HepG2 (cell line): ENCODE measurements around the gene ESF1. TPM values are rescaled to one million over a fixed set of nuclear protein-coding genes. Genes with fewer than 3 reads are reported as not detected.
A peak's percentile ranks its signal among the peaks of the same experiment; 100 is the strongest.

Experiments used
- ADNP ChIP-seq: sonication (generic); formaldehyde crosslinking; IDR thresholded peaks from 2 replicates; pipeline ENCODE4 v1.4.0; 2020; ENCODE audit warnings: missing genetic modification reagents
- AGO1 ChIP-seq: fragments of 200-400 bp; formaldehyde crosslinking; IDR thresholded peaks from 2 replicates; pipeline ENCODE4 v1.6.1; 2017; ENCODE audit warnings: mild to moderate bottlenecking, low read depth, low read length, moderate library complexity; ENCODE audit not compliant: poor library complexity, severe bottlenecking
- ATF1 ChIP-seq: IDR thresholded peaks from 2 replicates; pipeline ENCODE4 v1.6.1; 2016; ENCODE audit warnings: mild to moderate bottlenecking, control low read depth
- DNMT1 ChIP-seq: sonication (generic); formaldehyde crosslinking; IDR thresholded peaks from 2 replicates; pipeline ENCODE4 v1.5.1; 2020; ENCODE audit warnings: mild to moderate bottlenecking, missing genetic modification reagents
- ESRRA ChIP-seq: sonication (generic); formaldehyde crosslinking; IDR thresholded peaks from 2 replicates; pipeline ENCODE4 v1.5.1; 2020; ENCODE audit warnings: mild to moderate bottlenecking, low read depth, missing genetic modification reagents
- FLYWCH1 ChIP-seq: sonication (generic); formaldehyde crosslinking; IDR thresholded peaks from 2 replicates; pipeline ENCODE4 v1.8.1; 2023; ENCODE audit warnings: mild to moderate bottlenecking, missing genetic modification reagents
- GLI4 ChIP-seq: sonication (generic); formaldehyde crosslinking; IDR thresholded peaks from 2 replicates; pipeline ENCODE4 v1.5.1; 2020; ENCODE audit warnings: missing genetic modification reagents, mild to moderate bottlenecking, moderate library complexity, borderline replicate concordance
- GZF1 ChIP-seq: sonication (generic); formaldehyde crosslinking; IDR thresholded peaks from 2 replicates; pipeline ENCODE4 v1.5.1; 2020; ENCODE audit warnings: mild to moderate bottlenecking, missing genetic modification reagents
- HNF4G ChIP-seq, 2 experiments: sonication (generic) in 1 of 2; formaldehyde crosslinking in 1 of 2; IDR thresholded peaks; 2 replicates each; pipeline versions ENCODE4 v1.4.0 to v1.6.1; 2011 to 2020; ENCODE audit warnings: borderline replicate concordance in 2 of 2, low read depth in 2 of 2, mild to moderate bottlenecking in 2 of 2, low read length in 1 of 2, missing genetic modification reagents in 1 of 2, moderate library complexity in 1 of 2
- KLF16 ChIP-seq, 2 experiments: sonication (generic) in 1 of 2; formaldehyde crosslinking in 1 of 2; IDR thresholded peaks; 2 replicates each; pipeline versions ENCODE4 v1.6.1 to v1.8.0; 2016 to 2023; ENCODE audit warnings: missing genetic modification reagents in 2 of 2, missing compliant biosample characterization in 1 of 2
- MYC ChIP-seq: sonication (generic); formaldehyde crosslinking; IDR thresholded peaks from 2 replicates; pipeline ENCODE4 v1.9.0; 2021; ENCODE audit warnings: missing genetic modification reagents, borderline replicate concordance
- MYPOP ChIP-seq: sonication (generic); formaldehyde crosslinking; IDR thresholded peaks from 2 replicates; pipeline ENCODE4 v1.8.1; 2023; ENCODE audit warnings: mild to moderate bottlenecking, moderate library complexity, missing genetic modification reagents
- RARA ChIP-seq: IDR thresholded peaks from 2 replicates; pipeline ENCODE4 v1.6.1; 2016; ENCODE audit warnings: missing genetic modification reagents, missing compliant biosample characterization
- RFX3 ChIP-seq: IDR thresholded peaks from 2 replicates; pipeline ENCODE4 v1.6.1; 2016; ENCODE audit warnings: missing biosample characterization, missing genetic modification reagents
- SAP130 ChIP-seq: IDR thresholded peaks from 2 replicates; pipeline ENCODE4 v1.6.1; 2016; ENCODE audit warnings: low read depth
- SP1 ChIP-seq, 2 experiments: fragments of 450-650 bp in 1 of 2; sonication (generic) in 1 of 2; formaldehyde crosslinking in 1 of 2; IDR thresholded peaks; 2 replicates each; pipeline versions ENCODE4 v1.4.0 to v1.6.1; 2016 to 2020; ENCODE audit warnings: missing genetic modification reagents in 1 of 2
- ZBTB43 ChIP-seq: sonication (generic); formaldehyde crosslinking; conservative IDR thresholded peaks from 2 replicates; pipeline ENCODE4 v1.4.0; 2020; ENCODE audit warnings: missing genetic modification reagents
- ZNF572 ChIP-seq: sonication (generic); formaldehyde crosslinking; IDR thresholded peaks from 2 replicates; pipeline ENCODE4 v1.5.1; 2020; ENCODE audit warnings: mild to moderate bottlenecking, missing genetic modification reagents
- ZNF75D ChIP-seq: sonication (generic); formaldehyde crosslinking; IDR thresholded peaks from 2 replicates; pipeline ENCODE4 v1.8.1; 2023; ENCODE audit warnings: missing genetic modification reagents, mild to moderate bottlenecking, borderline replicate concordance
- ZNF768 ChIP-seq: sonication (generic); formaldehyde crosslinking; IDR thresholded peaks from 2 replicates; pipeline ENCODE4 v1.4.0; 2020; ENCODE audit warnings: missing genetic modification reagents
- polyA plus RNA-seq, 8 experiments: library from polyadenylated mRNA; depleted of rRNA in 3 of 8; stranded (reverse) in 7 of 8; unstranded in 1 of 8; fragments of >200 nt; fragmentation: Illumina TruSeq in 4 of 8; extraction: Trizol in 4 of 8; gene quantifications; 2 replicates each; pipeline versions ENCODE4 v1.2.1 to v1.2.3, GENCODE V29; 2011 to 2016; ENCODE audit warnings: low read depth in 4 of 8, missing spikeins in 1 of 8, mixed read lengths in 1 of 8; ENCODE audit not compliant: insufficient read depth in 1 of 8
- total RNA-seq, 5 experiments: library from RNA; depleted of rRNA; stranded (reverse); fragments of >200 nt; fragmentation: Illumina TruSeq; extraction: Trizol; gene quantifications; 2 replicates each; pipeline ENCODE4 v1.2.3, GENCODE V29; 2016; ENCODE audit warnings: low read depth in 1 of 5
- TF ChIP-seq, protein P1 (sequence below), 2 experiments: IDR thresholded peaks; 2 replicates each; pipeline ENCODE4 v1.6.1; 2011 to 2012; ENCODE audit warnings: low read length in 2 of 2, borderline replicate concordance in 1 of 2, low read depth in 1 of 2, mild to moderate bottlenecking in 1 of 2, moderate library complexity in 1 of 2
- TF ChIP-seq, protein P2 (sequence below): sonication (generic); formaldehyde crosslinking; IDR thresholded peaks from 2 replicates; pipeline ENCODE4 v1.4.0; 2020; ENCODE audit warnings: missing genetic modification reagents; ENCODE audit errors: not compliant biosample characterization

Gene ESF1
- total and polyA plus RNA-seq, 2 of the 13 experiments (the other 11 are each of a cell fraction or from before 2014, with no cell fraction given), result 7.3 to 66.9 TPM

DNA sequence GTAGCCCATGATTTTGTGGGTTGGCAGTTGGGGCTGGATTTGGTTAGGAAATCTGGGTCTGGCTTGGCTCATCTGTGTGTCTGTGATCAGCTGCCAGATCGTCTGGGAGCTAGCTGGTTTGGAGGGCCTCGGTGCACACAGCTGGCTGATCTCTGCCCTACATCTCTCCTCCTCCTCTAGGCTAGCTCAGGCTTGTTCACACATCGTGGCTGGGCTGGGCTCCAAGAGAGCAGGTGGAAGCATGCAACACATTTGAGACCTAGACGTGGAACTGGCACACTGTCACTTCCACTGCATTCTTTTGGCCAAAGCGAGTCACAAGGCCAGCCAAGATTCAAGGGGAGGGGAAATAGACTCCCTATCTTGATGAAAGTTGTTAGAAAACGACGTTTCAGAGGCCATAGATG is 16.0 kb upstream of the ESF1 start (continued):
- TF ChIP-seq ZBTB43 (CRISPR knock-in tag) (peak; percentile 78), RFX3 (no peak), FLYWCH1 (CRISPR knock-in tag) (no peak), KLF16 (CRISPR knock-in tag; IDR thresholded peaks at IDR 0.05) (no peak), ZNF75D (CRISPR knock-in tag) (no peak), DNMT1 (CRISPR knock-in tag) (peak; percentile 65; the same call in 1 of the 2 replicates), ZNF572 (CRISPR knock-in tag) (no peak), MYC (peak; percentile 85; the same call in 1 of the 2 replicates), ATF1 (CRISPR knock-in tag) (no peak), ADNP (CRISPR knock-in tag) (no peak), GLI4 (CRISPR knock-in tag) (no peak), ZNF768 (0 out of 2 replicates have a peak, but pooled peaks have one; percentile 41), ESRRA (0 out of 2 replicates have a peak, but pooled peaks have one; percentile 25), AGO1 (no peak), SP1 (IDR thresholded peaks at IDR 0.05) (no peak), SP1 (CRISPR knock-in tag; IDR thresholded peaks at IDR 0.05) (no peak), HNF4G (IDR thresholded peaks at IDR 0.05; ENCODE audit: borderline replicate concordance, low read depth, low read length) (peak; percentile 49; the same call in 1 of the 2 replicates), HNF4G (CRISPR knock-in tag; IDR thresholded peaks at IDR 0.05; ENCODE audit: borderline replicate concordance, low read depth) (no peak), GZF1 (CRISPR knock-in tag) (no peak), SAP130 (CRISPR knock-in tag) (peak; percentile 73), MYPOP (no peak), RARA (peak; percentile 42; the same call in 1 of the 2 replicates)
- TF ChIP-seq, protein P1, sequence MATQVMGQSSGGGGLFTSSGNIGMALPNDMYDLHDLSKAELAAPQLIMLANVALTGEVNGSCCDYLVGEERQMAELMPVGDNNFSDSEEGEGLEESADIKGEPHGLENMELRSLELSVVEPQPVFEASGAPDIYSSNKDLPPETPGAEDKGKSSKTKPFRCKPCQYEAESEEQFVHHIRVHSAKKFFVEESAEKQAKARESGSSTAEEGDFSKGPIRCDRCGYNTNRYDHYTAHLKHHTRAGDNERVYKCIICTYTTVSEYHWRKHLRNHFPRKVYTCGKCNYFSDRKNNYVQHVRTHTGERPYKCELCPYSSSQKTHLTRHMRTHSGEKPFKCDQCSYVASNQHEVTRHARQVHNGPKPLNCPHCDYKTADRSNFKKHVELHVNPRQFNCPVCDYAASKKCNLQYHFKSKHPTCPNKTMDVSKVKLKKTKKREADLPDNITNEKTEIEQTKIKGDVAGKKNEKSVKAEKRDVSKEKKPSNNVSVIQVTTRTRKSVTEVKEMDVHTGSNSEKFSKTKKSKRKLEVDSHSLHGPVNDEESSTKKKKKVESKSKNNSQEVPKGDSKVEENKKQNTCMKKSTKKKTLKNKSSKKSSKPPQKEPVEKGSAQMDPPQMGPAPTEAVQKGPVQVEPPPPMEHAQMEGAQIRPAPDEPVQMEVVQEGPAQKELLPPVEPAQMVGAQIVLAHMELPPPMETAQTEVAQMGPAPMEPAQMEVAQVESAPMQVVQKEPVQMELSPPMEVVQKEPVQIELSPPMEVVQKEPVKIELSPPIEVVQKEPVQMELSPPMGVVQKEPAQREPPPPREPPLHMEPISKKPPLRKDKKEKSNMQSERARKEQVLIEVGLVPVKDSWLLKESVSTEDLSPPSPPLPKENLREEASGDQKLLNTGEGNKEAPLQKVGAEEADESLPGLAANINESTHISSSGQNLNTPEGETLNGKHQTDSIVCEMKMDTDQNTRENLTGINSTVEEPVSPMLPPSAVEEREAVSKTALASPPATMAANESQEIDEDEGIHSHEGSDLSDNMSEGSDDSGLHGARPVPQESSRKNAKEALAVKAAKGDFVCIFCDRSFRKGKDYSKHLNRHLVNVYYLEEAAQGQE (IDR thresholded peaks at IDR 0.05; ENCODE audit: borderline replicate concordance in 1 of 2, low read depth in 1 of 2, low read length in 2 of 2), result no peak
- TF ChIP-seq, protein P2, sequence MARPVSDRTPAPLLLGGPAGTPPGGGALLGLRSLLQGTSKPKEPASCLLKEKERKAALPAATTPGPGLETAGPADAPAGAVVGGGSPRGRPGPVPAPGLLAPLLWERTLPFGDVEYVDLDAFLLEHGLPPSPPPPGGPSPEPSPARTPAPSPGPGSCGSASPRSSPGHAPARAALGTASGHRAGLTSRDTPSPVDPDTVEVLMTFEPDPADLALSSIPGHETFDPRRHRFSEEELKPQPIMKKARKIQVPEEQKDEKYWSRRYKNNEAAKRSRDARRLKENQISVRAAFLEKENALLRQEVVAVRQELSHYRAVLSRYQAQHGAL (CRISPR knock-in tag), result no peak
